Transverse colon (tissue), 4 donors: ENCODE results near the gene ADCY6. TPM values are rescaled to one million over a fixed set of nuclear protein-coding genes. Genes with fewer than 3 reads are reported as not detected.

Experiments used
- DNase-seq: peaks from one replicate; pipeline ENCODE4 v3.0.0-alpha.2; 2019
- H3K27ac ChIP-seq, 4 donors: fragments of 200-600 bp; sonication (generic); 2 replicates each; pipeline ENCODE4 v1.5.1; 2016 to 2018; ENCODE audit warnings: inconsistent platforms in 4 of 4
- H3K27me3 ChIP-seq: fragments of 200-600 bp; sonication (generic); 2 replicates; pipeline ENCODE4 v1.5.1; 2017; ENCODE audit warnings: inconsistent platforms
- H3K36me3 ChIP-seq, 4 donors: fragments of 200-600 bp; sonication (generic); 2 replicates each; pipeline ENCODE4 v1.5.1; 2017 to 2019; ENCODE audit warnings: inconsistent platforms in 4 of 4
- H3K4me1 ChIP-seq, 4 donors: fragments of 200-600 bp; sonication (generic); 2 replicates each; pipeline ENCODE4 v1.5.1; 2017 to 2020; ENCODE audit warnings: inconsistent platforms in 4 of 4
- H3K4me3 ChIP-seq, 4 donors: fragments of 200-600 bp; sonication (generic); 1 replicate in 1 of 4; 2 replicates in 3 of 4; pipeline versions ENCODE4 v1.5.1 to v1.6.1; 2017 to 2019; ENCODE audit warnings: inconsistent platforms in 4 of 4
- H3K9me3 ChIP-seq, 2 donors: fragments of 200-600 bp; sonication (generic); 2 replicates each; pipeline ENCODE4 v1.5.1; 2017 to 2019; ENCODE audit warnings: inconsistent platforms in 2 of 2
- EP300 ChIP-seq: sonication (generic); formaldehyde crosslinking; IDR thresholded peaks from one replicate; pipeline ENCODE4 v1.6.1; 2017; ENCODE audit warnings: antibody characterized with exemption, low read depth
- POLR2A ChIP-seq: fragments of 450-650 bp; IDR thresholded peaks from one replicate; pipeline ENCODE4 v1.6.1; 2016; ENCODE audit warnings: antibody characterized with exemption, mild to moderate bottlenecking, moderate library complexity
- POLR2AphosphoS5 ChIP-seq, 3 donors: sonication (generic); formaldehyde crosslinking; IDR thresholded peaks; one replicate each; pipeline ENCODE4 v1.6.1; 2016; ENCODE audit warnings: antibody characterized with exemption in 3 of 3
- WGBS, 2 donors: methylation state at CpG; one replicate each; pipeline ENCODE4 v1.1.5; 2018; ENCODE audit warnings: low coverage in 1 of 2; 5-methylcytosine and 5-hydroxymethylcytosine counted together
- in situ Hi-C, 4 donors: fragments of 200-750 bp; cut with MboI; loops; one replicate each; pipeline versions ENCODE4 v1.15.0 to v1.15.1; 2017; ENCODE audit warnings: low sequenced_read_pairs in 3 of 4, low pct_ligation_motif_present in 1 of 4, low pct_unique_long_range_greater_than_20kb in 1 of 4
- intact Hi-C: fragments of 100-400 bp; cut with DNase I; formaldehyde crosslinking; loops from one replicate; pipeline ENCODE4 v1.15.1; 2023; ENCODE audit warnings: low total_unique reads
- total RNA-seq, 4 donors: library from RNA; depleted of rRNA; stranded (reverse); fragments of >200 nt; gene quantifications; one replicate each; pipeline ENCODE4 v1.1.0, GENCODE V29; 2016
- TF ChIP-seq, protein P1 (sequence below), 5 experiments: fragments of 200-600 bp in 3 of 5; fragments of 450-650 bp in 2 of 5; sonication (generic) in 3 of 5; IDR thresholded peaks; 1 replicate in 2 of 5; 2 replicates in 3 of 5; pipeline ENCODE4 v1.5.1; 2016 to 2017; ENCODE audit warnings: antibody characterized with exemption in 5 of 5, inconsistent platforms in 3 of 5, mild to moderate bottlenecking in 2 of 5, moderate library complexity in 1 of 5

ADCY6 gene
- total RNA-seq, 4 donors from 2014 or later: 112 to 170 (median 115) TPM

DNA sequence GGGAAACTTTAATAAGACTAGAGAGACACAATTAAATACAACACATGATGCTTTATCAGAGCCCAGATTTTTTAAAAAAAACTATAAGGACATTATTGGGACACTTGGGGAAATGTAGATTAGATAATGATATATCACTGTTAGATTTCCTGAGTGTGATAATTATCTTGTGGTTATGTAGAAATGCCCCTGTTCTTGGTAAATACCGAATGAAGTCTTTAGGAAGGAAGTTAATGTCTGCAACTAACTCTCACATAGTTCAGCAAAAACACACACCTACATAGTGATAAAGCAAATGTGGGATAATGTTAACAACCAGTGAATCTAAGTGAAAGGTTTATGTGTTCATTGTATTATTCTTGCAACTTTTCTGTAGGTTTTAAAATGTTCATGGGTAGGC lies 14.8 kb upstream of the ADCY6 start:
- in situ Hi-C loops: no loop called here
- no peak for TF ChIP-seq POLR2AphosphoS5 (IDR thresholded peaks at IDR 0.05)
- TF ChIP-seq, protein P1, sequence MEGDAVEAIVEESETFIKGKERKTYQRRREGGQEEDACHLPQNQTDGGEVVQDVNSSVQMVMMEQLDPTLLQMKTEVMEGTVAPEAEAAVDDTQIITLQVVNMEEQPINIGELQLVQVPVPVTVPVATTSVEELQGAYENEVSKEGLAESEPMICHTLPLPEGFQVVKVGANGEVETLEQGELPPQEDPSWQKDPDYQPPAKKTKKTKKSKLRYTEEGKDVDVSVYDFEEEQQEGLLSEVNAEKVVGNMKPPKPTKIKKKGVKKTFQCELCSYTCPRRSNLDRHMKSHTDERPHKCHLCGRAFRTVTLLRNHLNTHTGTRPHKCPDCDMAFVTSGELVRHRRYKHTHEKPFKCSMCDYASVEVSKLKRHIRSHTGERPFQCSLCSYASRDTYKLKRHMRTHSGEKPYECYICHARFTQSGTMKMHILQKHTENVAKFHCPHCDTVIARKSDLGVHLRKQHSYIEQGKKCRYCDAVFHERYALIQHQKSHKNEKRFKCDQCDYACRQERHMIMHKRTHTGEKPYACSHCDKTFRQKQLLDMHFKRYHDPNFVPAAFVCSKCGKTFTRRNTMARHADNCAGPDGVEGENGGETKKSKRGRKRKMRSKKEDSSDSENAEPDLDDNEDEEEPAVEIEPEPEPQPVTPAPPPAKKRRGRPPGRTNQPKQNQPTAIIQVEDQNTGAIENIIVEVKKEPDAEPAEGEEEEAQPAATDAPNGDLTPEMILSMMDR (IDR thresholded peaks at IDR 0.05): no peak
- no peak for TF ChIP-seq EP300
- TF ChIP-seq POLR2A: no peak
- H3K27ac ChIP-seq: no peak overlapping the region
- no peaks in the 10 kb centered on the region for H3K4me1 ChIP-seq
- H3K27me3 ChIP-seq: peaks cover 8% of the 10 kb centered on the region
- intact Hi-C loops: no loop called here
- no peak overlapping the region for H3K4me3 ChIP-seq
- DNase-seq: no peak
- H3K36me3 ChIP-seq: no peaks in the 10 kb centered on the region
- H3K9me3 ChIP-seq: no peaks in the 10 kb centered on the region
- 32 to 57% methylated on average over 1 of the region's 1 CpG for WGBS, 2 donors

DNA sequence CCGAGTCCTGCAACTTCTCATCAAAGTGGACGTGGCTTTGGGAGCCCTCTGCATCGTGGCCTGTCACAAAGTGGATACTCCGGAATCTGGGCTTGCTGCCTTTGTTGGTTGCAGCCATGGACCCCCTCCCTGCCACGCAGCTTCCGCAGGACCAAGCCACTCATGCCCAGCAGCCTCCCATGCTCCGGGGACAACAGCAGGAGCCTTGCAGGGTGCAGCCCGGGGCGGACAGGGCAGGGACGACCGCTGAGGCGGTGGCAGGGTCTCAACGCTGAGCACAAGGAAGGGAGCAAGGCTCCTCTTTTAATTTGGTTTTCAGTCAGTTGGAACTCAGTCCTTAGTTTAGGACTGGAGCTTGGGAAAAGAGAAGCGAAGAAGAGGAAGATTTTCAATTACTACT lies 12.1 kb upstream of the ADCY6 start:
- no peak for TF ChIP-seq POLR2AphosphoS5 (IDR thresholded peaks at IDR 0.05)
- TF ChIP-seq, protein P1 (IDR thresholded peaks at IDR 0.05): no peak
- no peak for TF ChIP-seq POLR2A
- TF ChIP-seq EP300: no peak
- Histone ChIP-seq H3K9me3 (no peaks in the 10 kb centered on the region), H3K27ac (no peak overlapping the region), H3K27me3 (peaks cover 8% of the 10 kb centered on the region), H3K4me1 (peaks cover 0 to 7% (median 2%) of the 10 kb centered on the region in 4 donors), H3K4me3 (no peak overlapping the region), H3K36me3 (no peaks in the 10 kb centered on the region)
- WGBS, 2 donors: 53 to 81% methylated on average over 3 to 14 of the region's 14 CpGs
- in situ Hi-C loops: no loop called here
- DNase-seq: no peak
- intact Hi-C loops: no loop called here

DNA sequence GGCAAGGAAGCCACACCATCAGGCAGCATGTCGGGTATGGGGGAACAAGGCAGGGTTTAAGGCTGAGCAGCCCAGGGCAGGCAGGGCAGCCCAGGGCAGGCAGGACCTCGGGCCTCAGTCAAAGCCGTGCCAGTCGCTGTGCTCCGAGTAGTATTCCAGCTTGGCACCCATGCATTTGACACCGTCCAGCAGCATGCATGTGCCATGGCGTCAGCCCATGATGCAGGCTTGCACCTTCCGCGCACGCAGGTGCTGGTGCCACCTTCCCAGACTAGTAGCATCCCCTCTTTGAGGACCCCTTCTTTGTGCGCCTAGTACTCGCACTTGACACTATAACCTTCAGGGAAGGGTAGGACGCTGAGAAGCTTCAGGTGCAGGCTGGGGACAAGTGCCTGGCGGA lies 11.6 kb upstream of the ADCY6 start:
- no peak for TF ChIP-seq POLR2A
- TF ChIP-seq, protein P1 (IDR thresholded peaks at IDR 0.05): no peak
- no peak for TF ChIP-seq POLR2AphosphoS5 (IDR thresholded peaks at IDR 0.05)
- TF ChIP-seq EP300: no peak
- WGBS, 2 donors: 78% methylated on average over 8 of the region's 14 CpGs; no CpG with 5 or more reads in 1 of the 2 donors
- in situ Hi-C loops: no loop called here
- no peak for DNase-seq
- Histone ChIP-seq H3K4me3 (no peak overlapping the region), H3K27ac (no peak overlapping the region), H3K36me3 (no peaks in the 10 kb centered on the region), H3K27me3 (peaks cover 8% of the 10 kb centered on the region), H3K9me3 (no peaks in the 10 kb centered on the region), H3K4me1 (peaks cover 0 to 12% (median 4%) of the 10 kb centered on the region in 4 donors)
- intact Hi-C loops: no loop called here

DNA sequence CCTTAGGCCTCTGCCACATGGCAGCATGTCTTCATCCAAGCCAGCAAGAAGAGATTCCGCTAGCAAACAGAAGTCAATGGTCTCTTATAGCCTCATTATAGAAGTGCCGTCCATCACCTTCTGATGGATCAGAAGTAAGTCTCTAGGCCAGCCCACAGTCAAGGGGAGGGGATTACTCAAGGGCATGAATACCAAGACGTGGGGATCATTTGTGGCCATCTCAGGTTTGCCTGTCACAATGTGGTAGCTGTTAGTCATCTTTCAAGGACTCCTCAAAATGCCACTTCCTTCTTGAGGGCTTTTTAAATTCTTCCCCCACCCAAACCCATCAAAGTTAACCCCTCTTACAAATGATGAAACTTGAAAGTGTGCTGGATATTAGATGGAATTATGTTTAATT lies 8.1 kb upstream of the ADCY6 start:
- intact Hi-C loops (loop anchor here (2.0 kb wide), 1 partner anchor 42 kb away; no protein-coding TSS in a partner anchor), in situ Hi-C loops (loop anchor here in 2 of 4 donors (5.0 kb wide), 2 partner anchors 35 to 45 kb away; no protein-coding TSS in a partner anchor)
- WGBS, 2 donors: 70 to 71% methylated on average over 1 to 3 of the region's 3 CpGs
- no peaks in the 10 kb centered on the region for H3K9me3 ChIP-seq
- H3K27ac ChIP-seq: no peak overlapping the region
- peaks cover 0 to 45% (median 17%) of the 10 kb centered on the region in 4 donors for H3K4me1 ChIP-seq
- no peak overlapping the region for H3K4me3 ChIP-seq
- peaks cover 8% of the 10 kb centered on the region for H3K27me3 ChIP-seq
- no peak for DNase-seq
- H3K36me3 ChIP-seq: no peaks in the 10 kb centered on the region
- no peak for TF ChIP-seq POLR2AphosphoS5 (IDR thresholded peaks at IDR 0.05)
- TF ChIP-seq, protein P1 (IDR thresholded peaks at IDR 0.05): no peak
- TF ChIP-seq POLR2A: no peak
